ENCODE measurements around the gene CDKN2B-AS1. TPM values are rescaled to one million over a fixed set of nuclear protein-coding genes. Genes with fewer than 3 reads are reported as not detected.

CDKN2B-AS1 gene
- total RNA-seq, 1 experiment from 2014 or later, result not detected

DNA sequence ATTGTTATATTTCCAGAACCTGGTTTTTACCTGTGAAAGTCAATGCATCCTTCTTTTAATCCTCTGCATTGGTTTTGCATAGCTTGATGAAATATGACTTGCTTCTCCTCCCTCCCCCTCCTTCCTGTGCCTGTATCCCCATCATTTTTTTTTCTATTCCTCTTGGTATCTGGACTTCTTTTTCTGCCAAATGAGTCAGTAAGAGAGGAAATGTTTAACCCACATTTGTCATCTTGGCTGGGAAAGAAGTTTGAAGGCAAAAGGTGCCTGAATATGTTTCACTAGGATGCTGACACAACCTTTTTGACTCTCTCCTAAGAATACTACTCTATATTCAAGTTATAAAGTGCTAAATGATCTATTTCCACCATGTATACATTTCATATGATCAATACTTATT lies 50.0 kb downstream of the CDKN2B-AS1 start:
- H3K36me3 Mint-ChIP-seq (ENCODE audit: insufficient read depth, unreplicated experiment), result no peaks in the 10 kb centered on the region
- POLR2A ChIA-PET, result no interaction called here
- no peak overlapping the region for H3K27ac Mint-ChIP-seq (ENCODE audit: low read depth, unreplicated experiment)
- no TSS peak for BruUV-seq (replicated peaks)
- CTCF ChIA-PET, result no interaction called here
- H3K9me3 Mint-ChIP-seq (ENCODE audit: unreplicated experiment), result no peaks in the 10 kb centered on the region
- TF ChIP-seq CTCF (IDR thresholded peaks at IDR 0.05; ENCODE audit: unreplicated experiment), result no peak
- no peaks in the 10 kb centered on the region for H3K27me3 Mint-ChIP-seq (ENCODE audit: insufficient read depth, unreplicated experiment)
- DNase-seq (ENCODE audit: unreplicated experiment), result no peak
- no peaks in the 10 kb centered on the region for H3K4me1 Mint-ChIP-seq (ENCODE audit: insufficient read depth, unreplicated experiment)
- no peak overlapping the region for H3K4me3 Mint-ChIP-seq (ENCODE audit: unreplicated experiment)
- intact Hi-C loops (cut with micrococcal nuclease), result no loop called here

- TF ChIP-seq CTCF (IDR thresholded peaks at IDR 0.05; ENCODE audit: unreplicated experiment), result no peak
- POLR2A ChIA-PET, result no interaction called here
- no peak for DNase-seq (ENCODE audit: unreplicated experiment)
- no peaks in the 10 kb centered on the region for H3K27me3 Mint-ChIP-seq (ENCODE audit: insufficient read depth, unreplicated experiment)
- no TSS peak for BruUV-seq (replicated peaks)
- no peak overlapping the region for H3K4me3 Mint-ChIP-seq (ENCODE audit: unreplicated experiment)
- H3K9me3 Mint-ChIP-seq (ENCODE audit: unreplicated experiment), result no peaks in the 10 kb centered on the region
- intact Hi-C loops (cut with micrococcal nuclease), result no loop called here
- H3K27ac Mint-ChIP-seq (ENCODE audit: low read depth, unreplicated experiment), result no peak overlapping the region
- CTCF ChIA-PET, result no interaction called here
- no peaks in the 10 kb centered on the region for H3K4me1 Mint-ChIP-seq (ENCODE audit: insufficient read depth, unreplicated experiment)
- H3K36me3 Mint-ChIP-seq (ENCODE audit: insufficient read depth, unreplicated experiment), result no peaks in the 10 kb centered on the region
These were observed 50.8 kb downstream of the CDKN2B-AS1 start for GRCh38 chr9:22045423-22045822.

- BruUV-seq (replicated peaks), result no TSS peak
- Mint-ChIP-seq H3K9me3 (ENCODE audit: unreplicated experiment) (no peaks in the 10 kb centered on the region), H3K27me3 (ENCODE audit: insufficient read depth, unreplicated experiment) (no peaks in the 10 kb centered on the region), H3K27ac (ENCODE audit: low read depth, unreplicated experiment) (no peak overlapping the region), H3K4me3 (ENCODE audit: unreplicated experiment) (no peak overlapping the region), H3K36me3 (ENCODE audit: insufficient read depth, unreplicated experiment) (no peaks in the 10 kb centered on the region), H3K4me1 (ENCODE audit: insufficient read depth, unreplicated experiment) (no peaks in the 10 kb centered on the region)
- intact Hi-C loops (cut with micrococcal nuclease), result no loop called here
- ChIA-PET CTCF (no interaction called here), POLR2A (no interaction called here)
- DNase-seq (ENCODE audit: unreplicated experiment), result no peak
- TF ChIP-seq CTCF (IDR thresholded peaks at IDR 0.05; ENCODE audit: unreplicated experiment), result no peak
These were observed 51.8 kb downstream of the CDKN2B-AS1 start for GRCh38 chr9:22046243-22046885.

DNA sequence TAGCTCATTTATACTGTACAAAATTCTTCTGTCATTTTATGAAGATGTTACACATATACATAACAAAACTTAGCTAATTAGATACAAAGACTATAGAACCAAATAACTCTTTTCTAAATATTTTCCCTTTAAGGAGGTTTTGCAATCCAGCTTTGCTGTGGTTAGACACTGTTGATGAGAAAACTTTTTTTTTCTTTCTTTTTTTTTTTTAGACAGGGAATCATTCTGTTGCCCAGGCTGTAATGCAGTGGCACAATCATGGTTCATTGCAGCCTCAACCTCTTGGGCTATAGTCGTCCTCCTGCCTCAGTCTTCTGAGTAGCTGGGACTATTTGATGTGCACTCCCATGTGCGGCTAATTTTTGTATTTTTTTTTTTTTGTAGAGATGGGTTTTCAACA lies 53.0 kb downstream of the CDKN2B-AS1 start:
- CTCF ChIA-PET, result no interaction called here
- Mint-ChIP-seq H3K27ac (ENCODE audit: low read depth, unreplicated experiment) (no peak overlapping the region), H3K4me1 (ENCODE audit: insufficient read depth, unreplicated experiment) (no peaks in the 10 kb centered on the region), H3K9me3 (ENCODE audit: unreplicated experiment) (no peaks in the 10 kb centered on the region), H3K27me3 (ENCODE audit: insufficient read depth, unreplicated experiment) (no peaks in the 10 kb centered on the region), H3K4me3 (ENCODE audit: unreplicated experiment) (no peak overlapping the region), H3K36me3 (ENCODE audit: insufficient read depth, unreplicated experiment) (no peaks in the 10 kb centered on the region)
- TF ChIP-seq CTCF (IDR thresholded peaks at IDR 0.05; ENCODE audit: unreplicated experiment), result no peak
- POLR2A ChIA-PET, result no interaction called here
- BruUV-seq (replicated peaks), result no TSS peak
- DNase-seq (ENCODE audit: unreplicated experiment), result no peak
- intact Hi-C loops (cut with micrococcal nuclease), result no loop called here
